H1 (cell line): Measurements from ENCODE around the gene TEX26. TPM values are rescaled to one million over a fixed set of nuclear protein-coding genes. Genes with fewer than 3 reads are reported as not detected.

ENCODE experiments used
- CTCF ChIA-PET: fragments of 300-600 bp; sonication (Branson Sonifier 250); formaldehyde crosslinking; loops from one replicate; lab custom pipeline; 2021; ENCODE audit not compliant: partially characterized antibody; lab: Charles Lee
- POLR2A ChIA-PET: fragments of 300-600 bp; sonication (Branson Sonifier 250); formaldehyde crosslinking; loops from one replicate; lab custom pipeline; 2021; ENCODE audit warnings: inconsistent platforms; ENCODE audit not compliant: partially characterized antibody; lab: Charles Lee
- DNase-seq, 2 experiments: peaks; one replicate each; pipeline versions ENCODE4 v3.0.0 to v3.0.0-alpha.2; 2010 to 2022; ENCODE audit warnings: low spot score in 2 of 2, low read depth in 1 of 2, mixed read lengths in 1 of 2
- FAIRE-seq: peaks from 2 replicates; lab custom pipeline; 2011; peaks lifted over from hg19 to GRCh38; lab: Jason Lieb, UNC
- H2AFZ ChIP-seq: 2 replicates; pipeline ENCODE4 v1.8.1; 2012; ENCODE audit warnings: low read length, inconsistent platforms
- H2AK5ac ChIP-seq: 2 replicates; pipeline ENCODE4 v1.6.1; 2013; ENCODE audit warnings: low read depth, low read length
- H2BK120ac ChIP-seq: replicated peaks from 2 replicates; pipeline ENCODE3; 2013; ENCODE audit warnings: low read depth, low read length, inconsistent platforms
- H2BK12ac ChIP-seq: 2 replicates; pipeline ENCODE4 v1.6.1; 2013; ENCODE audit warnings: low read depth, low read length
- H2BK15ac ChIP-seq: 2 replicates; pipeline ENCODE4 v1.6.1; 2013; ENCODE audit warnings: low read length
- H2BK20ac ChIP-seq: 2 replicates; pipeline ENCODE4 v1.6.1; 2013; ENCODE audit warnings: low read length
- H2BK5ac ChIP-seq: 2 replicates; pipeline ENCODE4 v1.6.1; 2013; ENCODE audit warnings: low read depth, low read length
- H3K14ac ChIP-seq: 2 replicates; pipeline ENCODE4 v1.6.1; 2013; ENCODE audit warnings: inconsistent platforms; ENCODE audit not compliant: insufficient read length
- H3K18ac ChIP-seq: 2 replicates; pipeline ENCODE4 v1.6.1; 2013; ENCODE audit warnings: low read length; ENCODE audit errors: extremely low read depth
- H3K23ac ChIP-seq: 2 replicates; pipeline ENCODE4 v1.6.1; 2013; ENCODE audit warnings: inconsistent platforms; ENCODE audit not compliant: insufficient read length
- H3K23me2 ChIP-seq: 2 replicates; pipeline ENCODE4 v1.6.1; 2013; ENCODE audit warnings: low read depth, low read length
- H3K27ac ChIP-seq: 2 replicates; pipeline ENCODE4 v1.6.1; 2011; ENCODE audit warnings: low read depth, low read length, inconsistent platforms
- H3K27me3 ChIP-seq, 4 experiments: replicated peaks in 1 of 4; 1 replicate in 1 of 4; 2 replicates in 3 of 4; pipeline versions ENCODE4 v1.6.1 to v1.8.1; 2011 to 2013; ENCODE audit warnings: low read length in 3 of 4, mild to moderate bottlenecking in 3 of 4, inconsistent platforms in 2 of 4, mixed read lengths in 2 of 4, moderate library complexity in 1 of 4; ENCODE audit not compliant: control insufficient read depth in 3 of 4, insufficient read depth in 3 of 4; ENCODE audit errors: extremely low read depth in 1 of 4
- H3K36me3 ChIP-seq, 4 experiments: 2 replicates each; pipeline versions ENCODE4 v1.6.1 to v1.8.1; 2011 to 2013; ENCODE audit warnings: mild to moderate bottlenecking in 4 of 4, low read length in 3 of 4, moderate library complexity in 2 of 4, control low read depth in 1 of 4, inconsistent platforms in 1 of 4; ENCODE audit not compliant: insufficient read depth in 4 of 4, control insufficient read depth in 2 of 4
- H3K4ac ChIP-seq: replicated peaks from 2 replicates; pipeline ENCODE3; 2013; ENCODE audit warnings: low read length, low read depth, mixed read lengths, inconsistent platforms; ENCODE audit not compliant: insufficient read length
- H3K4me1 ChIP-seq, 4 experiments: replicated peaks in 1 of 4; 1 replicate in 1 of 4; 2 replicates in 3 of 4; pipeline versions ENCODE4 v1.6.1 to v1.8.1; 2011 to 2013; ENCODE audit warnings: low read length in 3 of 4, inconsistent platforms in 2 of 4, mixed read lengths in 1 of 4; ENCODE audit not compliant: insufficient read depth in 4 of 4, control insufficient read depth in 3 of 4
- H3K4me2 ChIP-seq, 2 experiments: 2 replicates each; pipeline versions ENCODE4 v1.6.1 to v1.8.1; 2011 to 2013; ENCODE audit warnings: low read depth in 2 of 2, low read length in 2 of 2, control low read depth in 1 of 2, inconsistent platforms in 1 of 2, mild to moderate bottlenecking in 1 of 2; ENCODE audit not compliant: insufficient read depth in 1 of 2
- H3K4me3 ChIP-seq, 4 experiments: fragments of 200-600, 300-600 bp in 1 of 4; sonication (generic), shearing (Covaris generic), sonication (Bioruptor Twin) in 1 of 4; 2 replicates each; pipeline versions ENCODE4 v1.5.1 to v1.8.1; 2011 to 2016; ENCODE audit warnings: low read length in 4 of 4, low read depth in 3 of 4, control low read depth in 2 of 4, inconsistent platforms in 2 of 4, mild to moderate bottlenecking in 2 of 4, mixed read lengths in 1 of 4, moderate library complexity in 1 of 4; ENCODE audit not compliant: insufficient read depth in 2 of 4; ENCODE audit errors: extremely low read depth in 1 of 4
- H3K56ac ChIP-seq: replicated peaks from 2 replicates; pipeline ENCODE3; 2013; ENCODE audit warnings: low read depth, mild to moderate bottlenecking, mixed read lengths, low read length, inconsistent platforms; ENCODE audit not compliant: insufficient read length
- H3K79me1 ChIP-seq: 2 replicates; pipeline ENCODE4 v1.6.1; 2013; ENCODE audit warnings: low read depth, low read length, control low read depth
- H3K79me2 ChIP-seq, 2 experiments: 2 replicates each; pipeline versions ENCODE4 v1.6.1 to v1.8.1; 2012 to 2013; ENCODE audit warnings: low read length in 2 of 2, mild to moderate bottlenecking in 2 of 2, inconsistent platforms in 1 of 2; ENCODE audit not compliant: insufficient read depth in 2 of 2, control insufficient read depth in 1 of 2
- H3K9ac ChIP-seq, 4 experiments: replicated peaks in 1 of 4; 1 replicate in 1 of 4; 2 replicates in 3 of 4; pipeline versions ENCODE4 v1.6.1 to v1.8.1; 2011 to 2013; ENCODE audit warnings: low read depth in 3 of 4, low read length in 3 of 4, control low read depth in 2 of 4, mild to moderate bottlenecking in 2 of 4, moderate library complexity in 2 of 4, inconsistent platforms in 1 of 4; ENCODE audit errors: extremely low read depth in 1 of 4
- H3K9me3 ChIP-seq, 2 experiments: 2 replicates each; pipeline versions ENCODE4 v1.6.1 to v1.8.1; 2012 to 2013; ENCODE audit warnings: mild to moderate bottlenecking in 2 of 2, moderate library complexity in 2 of 2, control low read depth in 1 of 2, inconsistent platforms in 1 of 2, low read depth in 1 of 2, low read length in 1 of 2, mixed read lengths in 1 of 2; ENCODE audit not compliant: insufficient read depth in 2 of 2
- H4K20me1 ChIP-seq, 2 experiments: replicated peaks in 1 of 2; 2 replicates each; pipeline versions ENCODE3 to v1.8.1; 2011 to 2013; ENCODE audit warnings: inconsistent platforms in 2 of 2, low read length in 2 of 2, mild to moderate bottlenecking in 1 of 2; ENCODE audit not compliant: insufficient read depth in 2 of 2, control insufficient read depth in 1 of 2
- H4K5ac ChIP-seq: 2 replicates; pipeline ENCODE4 v1.6.1; 2013; ENCODE audit warnings: low read length, low read depth, mixed read lengths, inconsistent platforms; ENCODE audit not compliant: insufficient read length
- H4K8ac ChIP-seq: 2 replicates; pipeline ENCODE4 v1.8.0; 2013; ENCODE audit warnings: mild to moderate bottlenecking, moderate library complexity, low read length, inconsistent platforms; ENCODE audit not compliant: insufficient read depth; ENCODE audit errors: extremely low read depth
- H4K91ac ChIP-seq: replicated peaks from 2 replicates; pipeline ENCODE3; 2013; ENCODE audit warnings: low read length, mixed read lengths, inconsistent platforms; ENCODE audit not compliant: insufficient read length
- WGBS, 2 experiments: shearing (Covaris generic) in 1 of 2; methylation state at CpG; one replicate each; pipeline versions ENCODE4 v1.1.6 to v1.1.7; 2013 to 2015; ENCODE audit warnings: low lambda C conversion rate in 2 of 2, mixed read lengths in 2 of 2, inconsistent platforms in 1 of 2, low coverage in 1 of 2, missing lambda C conversion rate in 1 of 2; ENCODE audit not compliant: insufficient replicate concordance in 2 of 2, insufficient coverage in 1 of 2, insufficient read length in 1 of 2; ENCODE audit errors: extremely low coverage in 1 of 2, missing lambda C conversion rate in 1 of 2; 5-methylcytosine and 5-hydroxymethylcytosine counted together
- polyA plus RNA-seq, 7 experiments: library from polyadenylated mRNA; depleted of rRNA in 3 of 7; stranded (reverse) in 5 of 7; unstranded in 2 of 7; fragments of >200 nt in 5 of 7; fragments of 200-250 nt in 2 of 7; gene quantifications; 1 replicate in 5 of 7; 2 replicates in 1 of 7; 4 replicates in 1 of 7; pipeline versions ENCODE4 v1.2.1 to v1.2.3, GENCODE V29; 2011 to 2013; ENCODE audit warnings: missing spikeins in 2 of 7, mixed read lengths in 2 of 7
- total RNA-seq: library from RNA; stranded (reverse); fragmentation: NEBNext Ultra II Directional; extraction: Animal tissue kit (Norgen Biotek cat#: 25700); gene quantifications from 2 replicates; pipeline ENCODE4 v1.2.1, GENCODE V29; 2021

The TEX26 gene
- total and polyA plus RNA-seq, 2 of the 8 experiments (the other 6 are each of a cell fraction or from before 2014, with no cell fraction given) = not detected

DNA sequence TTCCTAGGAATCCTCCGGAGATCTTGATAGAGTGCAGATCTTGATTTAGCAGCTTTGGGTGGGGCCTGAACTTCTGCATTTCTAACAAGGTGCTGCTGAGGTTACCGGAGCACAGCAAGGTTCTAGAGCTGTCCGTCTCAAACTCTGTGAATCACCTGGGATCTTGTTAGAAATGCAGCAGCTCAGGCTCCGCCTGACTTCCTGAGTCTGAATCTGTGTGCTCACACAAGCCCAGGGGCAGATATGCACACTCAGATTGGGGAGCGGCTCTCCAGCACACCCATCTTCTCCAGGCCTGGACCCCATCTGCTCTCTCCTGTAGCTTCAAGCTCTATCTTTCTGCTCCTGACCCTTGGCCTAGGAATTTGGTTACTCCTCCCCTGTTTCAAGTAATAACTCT lies 3.5 kb upstream of the TEX26 start:
- no peak overlapping the region for H2AK5ac ChIP-seq

More for the DNA sequence above, 3.5 kb upstream of the TEX26 start:
- Histone ChIP-seq H2AFZ (no peak overlapping the region), H3K4me3 (no peak overlapping the region), H3K23ac (no peak overlapping the region), H3K4ac (no peak overlapping the region), H3K14ac (no peak overlapping the region), H4K91ac (no peak overlapping the region), H3K4me2 (no peak overlapping the region), H3K4me1 (peaks cover 0 to 3% (median 3%) of the 10 kb centered on the region in 4 experiments; a peak in 3 of 7 replicates), H2BK15ac (no peak overlapping the region), H4K8ac (no peak overlapping the region), H4K5ac (no peak overlapping the region), H3K9me3 (no peaks in the 10 kb centered on the region), H3K27me3 (peaks cover 2 to 9% (median 6%) of the 10 kb centered on the region in 4 experiments), H3K9ac (no peak overlapping the region), H2BK5ac (no peak overlapping the region), H3K27ac (no peak overlapping the region), H3K36me3 (no peaks in the 10 kb centered on the region), H2BK20ac (no peak overlapping the region), H3K56ac (no peak overlapping the region), H3K79me1 (no peaks in the 10 kb centered on the region), H2BK120ac (no peak overlapping the region), H2BK12ac (no peak overlapping the region), H3K23me2 (peaks cover 4% of the 10 kb centered on the region; the same call in 1 of the 2 replicates), H3K79me2 (no peaks in the 10 kb centered on the region), H4K20me1 (no peaks in the 10 kb centered on the region), H3K18ac (no peak overlapping the region)
- DNase-seq (no peak), FAIRE-seq (no peak)
- ChIA-PET CTCF (interaction anchor here (0.6 to 1.4 kb wide), 6 partner anchors 8 to 116 kb away, joined by 3 to 6 read pairs (median 3); no protein-coding TSS in a partner anchor), POLR2A (interaction anchor here (0.8 to 1.2 kb wide), 2 partner anchors 59 to 66 kb away, joined by 3 read pairs; no protein-coding TSS in a partner anchor)
- 87% methylated on average over 5 of the region's 5 CpGs; no CpG with 5 or more reads in 1 of the 2 experiments for WGBS, 2 experiments
